GM18867 (cell line): Measurements from ENCODE around the gene NTRK3.

Experiments
- ATAC-seq: cut with Tn5 transposase; IDR thresholded peaks from one replicate; pipeline ENCODE4 v1.9.1; 2021; ENCODE audit warnings: mild to moderate bottlenecking, moderate library complexity; ENCODE audit not compliant: unreplicated experiment

The NTRK3 gene

DNA sequence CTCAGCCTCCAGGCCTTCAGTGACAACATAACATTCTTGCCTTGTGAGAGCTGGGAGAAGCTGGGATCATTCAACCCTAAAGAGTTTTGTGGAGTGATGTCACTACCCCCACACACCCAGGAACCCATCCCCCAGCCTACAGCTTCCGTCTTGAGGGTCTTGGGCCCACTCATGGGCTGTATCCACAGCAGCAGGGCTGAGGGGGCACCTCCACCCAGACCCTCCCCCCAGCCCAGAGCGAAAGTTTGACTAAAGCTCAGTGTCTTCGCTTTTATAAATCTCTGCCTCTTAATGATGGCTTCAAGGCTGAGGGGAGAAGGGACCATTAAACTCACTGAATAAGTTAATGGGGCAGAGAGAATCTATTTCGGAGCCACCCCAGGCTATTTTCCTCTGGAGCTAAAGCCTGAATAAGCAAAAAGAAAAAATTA is 23.8 kb downstream of the NTRK3 start:
- ATAC-seq: no peak

DNA sequence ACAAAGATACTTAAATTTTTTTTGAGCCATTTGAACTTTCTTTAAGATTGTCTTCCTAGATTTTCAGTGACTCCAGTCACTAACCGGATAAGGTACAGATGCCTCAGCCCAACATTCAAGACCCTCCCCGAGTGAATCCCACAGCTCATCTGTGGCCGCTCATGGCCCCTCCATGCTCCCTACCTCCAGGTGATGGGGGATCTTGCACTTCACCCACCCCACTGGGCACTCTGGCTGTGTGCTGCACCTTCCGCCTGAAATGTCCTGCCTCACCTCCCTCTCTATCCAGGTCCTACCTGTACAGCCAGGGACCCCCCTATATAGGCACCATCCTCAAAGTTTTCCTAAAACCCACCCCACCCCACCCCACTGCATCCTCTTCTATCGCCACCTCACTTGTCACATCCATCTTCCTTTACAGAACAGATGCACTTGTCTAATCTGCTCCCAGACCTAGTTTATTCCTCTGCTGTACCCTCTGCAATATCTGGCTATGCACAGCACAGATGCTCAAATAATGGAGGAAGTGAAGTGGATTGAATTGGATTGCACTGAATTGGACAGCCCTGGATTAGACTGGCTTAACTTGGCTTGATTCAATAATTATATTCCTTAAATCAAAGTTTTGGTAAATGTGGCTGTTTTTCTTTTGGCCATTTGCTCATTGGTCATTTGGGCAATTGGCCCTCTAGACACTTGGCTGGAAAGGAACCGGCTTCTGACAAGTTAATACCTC is 24.5 kb downstream of the NTRK3 start:
- ATAC-seq: no peak

- no peak for ATAC-seq
Observed at GRCh38 chr15:88230823-88231222, 25.7 kb downstream of the NTRK3 start.

- no peak for ATAC-seq
Observed at GRCh38 chr15:88225461-88225860, 31.1 kb downstream of the NTRK3 start.

DNA sequence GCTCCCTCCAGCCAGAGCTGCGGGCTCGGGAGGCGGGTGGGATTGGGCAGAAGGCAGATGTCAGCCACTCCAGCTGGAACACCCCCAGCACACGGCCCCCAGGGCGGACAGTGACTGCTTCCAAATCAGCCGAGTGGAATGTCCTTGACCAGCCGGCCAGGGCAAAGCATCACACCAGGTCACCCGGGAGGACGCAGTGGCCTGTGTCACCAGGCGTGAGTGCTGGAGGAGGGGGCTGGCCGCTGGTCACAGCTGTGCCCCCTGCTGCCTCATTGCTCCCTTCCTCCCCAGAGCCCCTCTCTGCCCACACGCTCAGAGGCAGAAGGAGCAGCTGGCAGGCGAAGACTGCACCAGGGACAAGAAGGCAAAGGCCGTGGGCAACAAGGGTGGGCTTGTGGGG is 33.5 kb downstream of the NTRK3 start:
- no peak for ATAC-seq

DNA sequence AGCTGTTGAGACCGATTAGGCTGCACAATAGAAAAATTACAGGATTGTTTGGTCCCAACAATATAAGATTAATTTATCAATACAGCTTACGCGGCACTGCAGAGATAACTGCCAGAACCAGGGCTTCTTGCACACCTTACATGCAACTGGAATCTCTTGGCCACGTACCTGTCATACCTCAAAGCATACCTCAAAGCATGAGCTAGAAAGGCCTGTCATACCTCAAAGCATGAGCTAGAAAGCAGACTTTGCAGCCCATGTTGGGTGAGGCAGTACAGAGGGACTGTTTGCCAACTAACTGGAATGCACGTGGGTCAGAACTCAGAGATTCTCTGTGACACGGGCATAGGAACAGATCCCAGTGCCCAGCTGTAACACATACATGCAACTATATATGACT is 34.7 kb downstream of the NTRK3 start:
- ATAC-seq: no peak

GRCh38 chr15:88220443-88221335 is 35.9 kb downstream of the NTRK3 start:
- no peak for ATAC-seq

GRCh38 chr15:88219623-88220022 is 36.9 kb downstream of the NTRK3 start:
- ATAC-seq: no peak

- no peak for ATAC-seq
Observed at GRCh38 chr15:88218557-88219221, 37.9 kb downstream of the NTRK3 start.

- ATAC-seq: no peak
Observed at GRCh38 chr15:88215066-88215648, 41.4 kb downstream of the NTRK3 start.

DNA sequence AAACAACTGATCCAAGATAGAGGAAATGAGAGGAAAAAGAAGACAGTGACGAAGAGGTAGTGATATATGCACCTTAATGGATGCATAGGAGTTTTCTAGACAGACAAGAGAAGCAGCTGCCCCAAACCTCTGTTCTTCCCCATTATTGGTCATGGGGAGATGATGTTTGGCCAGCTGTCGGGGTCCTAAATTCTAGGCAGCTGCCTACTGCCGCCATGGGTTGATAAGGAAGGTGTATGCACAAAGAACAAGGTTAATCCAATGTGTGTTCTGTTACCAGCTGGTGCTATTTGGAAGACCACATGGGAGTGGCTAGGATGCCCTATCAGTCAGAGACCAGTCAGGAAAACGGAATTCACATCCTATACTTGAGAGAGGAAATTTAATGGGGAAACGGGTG is 47.4 kb downstream of the NTRK3 start:
- ATAC-seq: no peak

GRCh38 chr15:88208396-88208795 is 48.1 kb downstream of the NTRK3 start:
- no peak for ATAC-seq

- no peak for ATAC-seq
Observed at GRCh38 chr15:88207565-88207964, 49.0 kb downstream of the NTRK3 start.

DNA sequence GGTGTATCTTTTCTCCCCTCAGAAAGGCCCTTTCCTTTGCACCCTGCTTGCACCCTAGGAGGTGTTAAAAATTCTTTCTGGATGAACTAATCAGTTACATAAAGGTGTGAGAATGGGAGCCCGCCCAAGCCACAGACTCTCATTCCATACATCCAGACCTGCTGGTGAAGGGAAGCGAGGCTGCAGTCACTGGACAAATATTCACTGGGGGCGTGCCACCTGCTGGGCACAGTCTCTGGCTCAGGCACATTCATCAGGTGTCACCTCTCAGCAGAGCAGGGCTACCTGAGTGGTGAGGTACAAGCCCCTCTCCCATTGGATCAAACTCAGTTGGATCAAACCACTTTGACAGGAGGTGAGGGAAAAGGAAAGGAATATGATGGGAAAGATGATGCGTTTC is 52.0 kb downstream of the NTRK3 start:
- ATAC-seq: no peak

DNA sequence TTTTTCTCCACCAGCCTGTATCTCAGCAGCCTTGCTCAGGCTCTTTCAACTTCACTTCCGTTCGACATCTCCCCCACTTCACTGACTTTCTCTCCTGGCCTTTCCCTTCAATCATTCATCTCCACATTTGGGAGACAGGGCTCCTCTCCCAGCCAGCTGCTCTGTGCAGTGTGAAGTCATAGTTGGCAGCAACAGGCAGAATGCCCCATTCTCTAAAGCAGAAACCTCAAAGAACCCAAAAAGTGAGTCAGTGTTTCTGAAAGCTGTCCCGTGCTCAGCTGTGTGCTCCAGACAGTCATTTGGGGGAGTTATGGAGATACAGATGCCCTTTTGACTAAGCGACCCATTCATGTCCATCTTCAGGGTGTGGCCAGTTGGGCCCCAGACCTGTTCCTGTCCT is 54.3 kb downstream of the NTRK3 start:
- ATAC-seq: no peak

- no peak for ATAC-seq
Observed at GRCh38 chr15:88201207-88201606, 55.3 kb downstream of the NTRK3 start.

- no peak for ATAC-seq
Observed at GRCh38 chr15:88196961-88197360, 59.6 kb downstream of the NTRK3 start.

GRCh38 chr15:88194162-88194561 is 62.4 kb downstream of the NTRK3 start:
- ATAC-seq: no peak

GRCh38 chr15:88193415-88193814 is 63.1 kb downstream of the NTRK3 start:
- ATAC-seq: no peak

DNA sequence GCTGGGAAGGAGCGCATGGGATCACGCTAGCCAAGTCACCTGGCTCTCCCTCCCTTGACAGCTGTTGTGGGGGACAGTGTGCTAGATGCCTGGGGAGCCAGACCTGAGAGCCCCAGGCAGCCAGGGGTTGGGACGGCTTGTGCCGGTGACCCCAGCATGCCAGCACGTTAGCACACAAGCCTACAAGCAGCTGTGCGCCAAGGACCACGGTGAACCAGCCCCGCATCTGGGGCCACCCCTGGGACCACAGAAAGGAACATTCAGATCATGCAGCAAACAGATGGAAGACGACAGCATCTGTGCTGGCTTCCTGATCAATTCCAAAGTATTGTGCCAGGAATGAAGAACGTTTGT is 64.8 kb downstream of the NTRK3 start:
- ATAC-seq: no peak

DNA sequence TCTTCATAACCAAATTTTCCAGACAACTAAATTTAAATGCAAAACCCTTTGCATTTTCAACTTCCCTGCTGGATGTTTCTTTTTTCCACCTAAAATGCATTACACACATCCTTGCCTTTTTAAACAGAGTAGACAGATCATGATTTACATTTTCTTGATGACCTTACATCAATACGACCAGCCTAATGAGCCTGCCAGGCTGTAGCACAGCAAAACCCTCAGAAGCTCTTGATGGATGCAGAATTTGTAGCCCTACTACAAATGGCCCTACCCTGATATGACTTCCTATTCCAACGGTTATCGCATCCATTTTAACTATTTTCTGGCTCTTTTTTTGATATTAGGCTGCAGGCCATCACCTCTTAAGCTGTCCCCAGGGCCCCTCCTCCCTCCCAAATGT is 66.3 kb downstream of the NTRK3 start:
- no peak for ATAC-seq
